HG02870 (cell line): Measurements from ENCODE around the gene GALNT10.

ENCODE experiments used
- ATAC-seq: cut with Tn5 transposase; IDR thresholded peaks from one replicate; pipeline ENCODE4 v1.9.1; 2021; ENCODE audit warnings: mild to moderate bottlenecking, moderate library complexity; ENCODE audit not compliant: unreplicated experiment

GALNT10 gene

DNA sequence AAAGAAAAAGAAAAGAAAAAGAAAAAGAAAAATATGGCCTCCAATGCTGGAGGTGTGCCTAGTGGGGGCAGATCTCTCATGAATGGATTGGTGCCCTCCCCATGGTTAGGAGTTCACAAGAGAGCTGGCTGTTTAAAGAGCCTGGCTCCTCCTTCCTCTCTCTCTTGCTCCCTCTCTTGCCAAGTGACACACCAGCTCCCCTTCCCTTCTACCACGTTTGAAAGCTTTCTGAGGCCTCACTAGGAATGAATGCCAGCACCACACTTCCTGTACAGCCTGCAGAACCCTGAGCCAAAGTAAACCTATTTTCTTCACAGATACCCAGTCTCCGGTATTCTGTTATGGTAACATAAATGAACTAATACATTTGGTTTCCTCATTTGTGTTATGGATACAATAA, 14.4 kb upstream of the GALNT10 start:
- no peak for ATAC-seq

- no peak for ATAC-seq
Observed at GRCh38 chr5:154178661-154179060, 11.9 kb upstream of the GALNT10 start.

GRCh38 chr5:154179846-154180710, 10.5 kb upstream of the GALNT10 start:
- ATAC-seq, result peak; percentile 84

GRCh38 chr5:154181161-154181560, 9.4 kb upstream of the GALNT10 start:
- no peak for ATAC-seq

GRCh38 chr5:154189256-154189818, 1.2 kb upstream of the GALNT10 start:
- peak; percentile 4 for ATAC-seq

GRCh38 chr5:154189819-154190594, 526 bp upstream of the GALNT10 start:
- peak; percentile 73 for ATAC-seq

- ATAC-seq, result no peak
Observed at GRCh38 chr5:154191467-154192261, 1.1 kb downstream of the GALNT10 start.

DNA sequence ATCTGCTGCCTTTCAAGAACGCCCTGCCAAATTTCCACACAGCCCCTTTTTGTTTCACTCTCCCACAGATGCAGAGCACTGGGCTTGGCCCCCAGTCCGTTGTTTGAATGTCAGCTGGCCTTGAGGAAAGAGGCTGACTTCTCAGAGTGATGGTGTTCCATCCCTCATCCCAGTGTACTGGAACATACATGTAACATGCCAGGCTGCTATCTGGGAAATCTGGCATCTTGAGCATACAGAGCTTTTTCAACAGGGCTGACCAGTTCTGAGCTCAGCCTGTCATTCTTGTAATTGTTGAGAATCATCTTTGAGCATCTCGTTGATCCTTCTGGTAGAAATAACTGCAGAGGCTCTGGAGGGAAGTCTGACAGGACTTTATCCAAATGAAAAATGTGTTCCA, 2.8 kb downstream of the GALNT10 start:
- no peak for ATAC-seq

DNA sequence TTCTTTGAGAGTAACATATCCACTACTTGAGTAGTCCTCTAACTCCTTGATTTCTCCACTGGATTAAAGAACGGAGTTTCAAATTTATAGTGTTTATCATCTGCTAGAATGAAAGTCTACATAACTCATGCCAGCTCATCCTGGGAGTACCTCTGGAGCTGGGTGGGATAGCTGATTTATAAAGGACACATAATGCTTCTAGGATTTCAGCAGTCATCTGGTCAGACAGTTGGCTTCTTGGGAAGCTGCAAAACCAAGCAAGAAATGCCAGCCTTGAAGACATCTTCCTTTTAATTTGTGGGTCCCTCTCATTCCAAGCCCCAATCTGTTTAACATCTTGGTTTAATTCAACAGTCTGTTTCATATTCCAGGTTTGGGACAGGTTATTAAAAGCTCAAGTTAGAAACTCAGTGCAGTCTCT, 3.2 kb downstream of the GALNT10 start:
- ATAC-seq, result no peak

DNA sequence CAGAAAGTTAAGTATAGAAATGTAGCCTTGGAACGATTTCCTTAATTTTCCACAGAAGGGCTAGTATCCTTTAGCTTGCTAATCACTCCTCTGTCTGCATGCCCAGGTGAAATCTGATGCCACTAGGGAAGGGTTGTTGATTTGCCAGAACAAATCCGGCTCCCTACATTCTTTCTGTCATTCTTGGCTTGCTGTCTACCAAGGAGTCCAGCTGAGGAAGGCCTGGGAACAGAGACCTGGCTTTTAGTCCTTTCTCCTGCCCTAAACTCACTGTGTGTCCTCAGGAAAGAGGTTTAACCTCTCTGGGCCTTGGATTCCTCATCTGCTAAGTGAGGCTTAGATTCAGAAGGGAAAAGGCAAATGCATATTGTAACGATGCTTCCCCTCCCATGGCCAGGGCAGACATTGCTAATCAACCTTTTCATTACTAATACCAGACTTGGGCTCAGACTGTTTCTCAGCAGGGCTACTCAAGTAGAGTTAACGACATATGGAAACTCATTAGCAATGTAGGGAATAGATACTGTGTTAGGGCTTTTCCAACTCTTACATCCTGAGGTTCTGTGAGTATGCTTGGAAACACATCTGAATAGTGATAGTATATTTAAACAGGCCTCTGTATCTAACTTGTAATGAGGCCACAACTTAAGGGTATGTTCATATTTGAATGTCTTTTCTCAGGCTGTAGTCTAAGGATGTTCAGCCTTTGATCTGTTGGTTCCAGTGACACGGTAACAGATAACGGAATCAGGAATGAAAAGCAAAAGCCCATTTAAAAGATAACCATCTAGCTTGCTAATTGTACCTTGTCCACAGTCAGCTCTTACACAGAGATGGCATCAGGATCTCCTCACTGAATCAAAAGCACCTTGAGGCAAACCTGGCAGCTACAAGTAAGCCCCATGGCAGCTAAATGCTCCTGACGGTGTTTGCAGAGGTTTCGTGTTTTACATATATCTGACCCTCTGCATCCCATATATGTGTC, 4.1 kb downstream of the GALNT10 start:
- ATAC-seq, result no peak

DNA sequence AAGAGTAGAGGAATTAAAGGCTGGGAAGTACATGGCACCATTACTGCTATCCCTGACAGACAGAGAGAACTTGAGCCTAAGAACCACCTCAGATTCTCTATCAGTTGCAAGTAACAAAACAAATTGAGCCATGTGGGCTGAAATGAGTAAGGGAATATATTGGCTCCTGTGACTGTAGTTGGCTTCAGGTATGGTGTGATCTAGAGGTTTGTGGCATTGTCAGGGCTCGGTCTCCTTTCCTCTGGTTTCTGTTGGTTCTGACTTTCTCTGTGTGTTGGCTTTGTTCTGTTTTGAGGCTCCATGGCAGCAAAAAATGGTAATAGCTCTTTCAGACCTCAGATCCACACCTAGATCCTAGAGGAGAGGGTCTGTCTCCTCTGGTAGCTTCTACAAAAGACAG, 5.7 kb downstream of the GALNT10 start:
- ATAC-seq, result no peak

DNA sequence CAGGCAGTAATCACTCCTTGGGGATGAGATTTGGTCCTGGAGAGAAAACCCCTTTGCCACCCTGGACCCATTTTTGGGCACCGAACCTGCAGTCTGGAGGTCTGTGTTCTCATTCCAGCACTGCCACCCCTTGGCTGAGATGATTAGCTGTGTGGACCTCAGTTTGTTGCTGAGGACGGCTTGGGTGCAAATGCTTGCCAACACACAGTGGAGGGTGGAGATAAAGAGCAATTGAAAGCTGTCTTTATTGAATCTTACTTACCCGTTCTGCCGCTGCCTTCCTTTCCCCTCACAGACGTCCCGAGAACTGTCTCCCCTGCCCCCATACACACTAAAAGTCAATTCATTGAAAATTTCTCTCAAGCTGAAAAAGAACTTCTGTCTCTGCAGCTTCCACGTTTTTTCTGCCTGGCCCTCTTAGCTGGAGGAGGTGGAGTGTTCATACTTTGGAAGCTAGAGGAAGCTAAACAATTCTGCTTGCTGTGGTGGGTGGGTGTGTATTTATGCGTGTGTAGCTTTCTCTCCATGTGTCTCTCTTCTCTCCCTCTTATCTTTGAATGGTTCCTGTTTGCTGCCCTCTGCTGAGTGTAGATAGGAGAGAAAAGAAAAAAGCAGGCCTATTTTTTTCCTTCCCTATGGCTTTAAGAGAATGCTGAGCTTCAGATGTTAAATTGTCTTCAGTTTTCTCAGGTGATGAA, 6.6 kb downstream of the GALNT10 start:
- ATAC-seq, result no peak

DNA sequence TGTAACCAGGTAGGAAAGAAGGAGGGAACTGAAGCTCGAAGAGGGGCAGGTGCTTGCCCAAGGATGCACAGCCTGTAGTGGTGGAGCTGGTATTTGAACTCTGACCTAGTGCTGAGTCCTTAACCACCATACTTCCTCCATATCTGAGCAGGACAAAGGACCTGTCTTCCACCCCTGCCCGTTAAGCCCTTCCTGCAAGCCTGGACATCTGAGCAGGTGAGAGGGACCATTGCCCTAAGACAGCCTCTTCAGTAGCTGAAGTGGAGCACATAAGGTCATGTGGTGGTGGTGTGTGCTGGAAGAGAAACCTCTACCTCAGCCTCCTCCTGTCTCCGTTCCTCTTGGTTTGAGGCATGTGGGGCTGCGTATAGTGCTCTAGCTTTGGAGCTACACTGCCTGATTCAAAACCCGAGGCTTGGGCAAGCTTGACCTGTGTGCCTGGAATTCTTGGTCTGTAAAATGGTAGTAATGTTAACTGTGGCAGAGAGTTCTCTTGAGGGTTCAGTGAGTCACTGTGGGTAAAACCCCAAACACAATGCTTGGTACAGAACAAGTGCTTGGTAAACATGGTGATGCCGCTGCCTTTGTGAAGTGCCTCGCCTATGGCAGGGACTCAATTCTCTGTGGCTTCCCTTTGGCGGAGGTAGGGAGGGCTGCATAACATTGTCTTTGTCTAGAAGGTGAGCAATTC, 7.4 kb downstream of the GALNT10 start:
- peak; percentile 31 for ATAC-seq

DNA sequence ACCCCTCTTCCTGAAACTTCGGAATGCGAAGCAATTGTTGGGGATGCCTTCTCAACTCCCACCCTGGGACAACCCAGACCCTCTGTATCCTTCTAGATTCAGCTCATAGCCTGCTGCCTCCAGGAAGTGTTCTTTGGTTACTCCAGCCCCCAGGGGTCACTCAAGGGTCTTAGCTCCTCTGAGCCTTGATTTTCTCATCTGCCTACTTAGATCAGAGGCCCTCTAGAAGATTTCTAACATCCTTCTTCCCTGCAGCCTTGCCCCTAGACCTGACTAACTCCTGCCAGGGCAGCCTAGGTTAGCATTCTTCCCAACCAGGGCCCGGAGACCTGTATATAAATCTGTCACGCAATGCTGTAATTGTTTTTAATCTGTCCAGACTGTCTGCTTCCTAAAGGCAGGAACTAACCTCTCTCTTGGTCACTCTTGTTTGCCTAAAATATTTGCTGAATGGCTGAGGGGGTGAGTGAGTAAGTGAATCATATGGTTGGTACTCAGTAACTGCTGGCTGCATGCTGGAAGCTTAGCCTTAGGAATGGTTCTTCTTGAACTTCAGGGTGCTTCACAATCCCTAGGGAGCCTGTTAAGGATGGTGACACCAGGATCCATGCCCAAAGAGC, 8.2 kb downstream of the GALNT10 start:
- ATAC-seq, result no peak

DNA sequence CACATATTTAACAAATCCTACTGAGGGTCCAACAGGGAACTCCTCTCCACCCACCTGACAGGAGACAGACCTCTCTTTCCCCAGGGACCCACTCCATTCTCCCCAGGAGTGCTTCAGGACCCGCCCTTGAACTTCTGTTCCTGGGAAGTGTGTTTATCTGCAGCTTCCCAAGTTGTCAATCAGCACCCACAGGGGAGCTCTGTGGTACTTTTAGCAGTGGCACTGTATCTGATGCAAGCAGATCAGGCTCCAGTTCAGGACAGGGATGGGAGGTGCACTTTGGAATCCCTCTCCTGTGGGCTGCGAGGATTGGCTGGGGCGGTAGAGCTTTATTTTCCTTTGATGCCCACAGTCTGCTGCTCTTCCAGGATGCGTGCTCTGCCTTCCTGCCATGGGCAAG, 8.7 kb downstream of the GALNT10 start:
- no peak for ATAC-seq

- ATAC-seq, result no peak
Observed at GRCh38 chr5:154199671-154200220, 9.2 kb downstream of the GALNT10 start.

DNA sequence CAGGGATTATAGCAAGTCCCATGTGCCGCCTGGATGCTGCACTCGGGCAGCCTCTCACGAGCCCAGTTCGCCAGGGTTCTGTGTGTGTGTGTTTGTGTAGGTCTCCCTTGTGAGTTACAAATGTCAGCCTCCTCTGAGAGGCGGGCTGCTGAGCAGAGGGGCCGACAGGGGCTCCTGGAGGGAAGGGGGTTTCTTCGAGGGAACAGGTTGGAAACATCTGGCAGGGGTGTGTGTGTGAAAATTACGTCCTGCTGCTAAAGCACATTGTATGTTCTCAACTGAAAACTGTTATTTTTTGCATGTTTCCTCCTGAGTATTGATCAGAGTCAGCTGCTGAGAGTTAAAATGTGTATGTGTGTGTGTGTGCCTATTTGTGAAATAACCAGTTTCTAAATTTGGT, 9.7 kb downstream of the GALNT10 start:
- ATAC-seq, result no peak
